ENCODE data around the gene RABGGTA. TPM values are rescaled to one million over a fixed set of nuclear protein-coding genes. Genes with fewer than 3 reads are reported as not detected.
A peak's percentile ranks its signal among the peaks of the same experiment; 100 is the strongest.

RABGGTA gene
- total and polyA plus RNA-seq, 9 of the 15 experiments (the other 6 are each of a cell fraction or from before 2014, with no cell fraction given) = 4.5 to 24.2 (median 15.5) TPM

GRCh38 chr14:24255931-24256711, 15.3 kb downstream of the RABGGTA start (continued):
- TF ChIP-seq KLF13 (tag; IDR thresholded peaks at IDR 0.05; ENCODE audit: borderline replicate concordance, low read depth) = no peak
- TF ChIP-seq HDGF (IDR thresholded peaks at IDR 0.05) = no peak
- no peak for TF ChIP-seq XRCC4 (IDR thresholded peaks at IDR 0.05; ENCODE audit: extremely low read depth, insufficient read depth, insufficient read length)
- TF ChIP-seq, protein P1, sequence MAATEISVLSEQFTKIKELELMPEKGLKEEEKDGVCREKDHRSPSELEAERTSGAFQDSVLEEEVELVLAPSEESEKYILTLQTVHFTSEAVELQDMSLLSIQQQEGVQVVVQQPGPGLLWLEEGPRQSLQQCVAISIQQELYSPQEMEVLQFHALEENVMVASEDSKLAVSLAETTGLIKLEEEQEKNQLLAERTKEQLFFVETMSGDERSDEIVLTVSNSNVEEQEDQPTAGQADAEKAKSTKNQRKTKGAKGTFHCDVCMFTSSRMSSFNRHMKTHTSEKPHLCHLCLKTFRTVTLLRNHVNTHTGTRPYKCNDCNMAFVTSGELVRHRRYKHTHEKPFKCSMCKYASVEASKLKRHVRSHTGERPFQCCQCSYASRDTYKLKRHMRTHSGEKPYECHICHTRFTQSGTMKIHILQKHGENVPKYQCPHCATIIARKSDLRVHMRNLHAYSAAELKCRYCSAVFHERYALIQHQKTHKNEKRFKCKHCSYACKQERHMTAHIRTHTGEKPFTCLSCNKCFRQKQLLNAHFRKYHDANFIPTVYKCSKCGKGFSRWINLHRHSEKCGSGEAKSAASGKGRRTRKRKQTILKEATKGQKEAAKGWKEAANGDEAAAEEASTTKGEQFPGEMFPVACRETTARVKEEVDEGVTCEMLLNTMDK (IDR thresholded peaks at IDR 0.05; ENCODE audit: borderline replicate concordance, insufficient read depth, low read depth, low read length, poor library complexity, severe bottlenecking) = no peak
- no peak for TF ChIP-seq KDM5B (IDR thresholded peaks at IDR 0.05; ENCODE audit: insufficient replicate concordance, low read depth, low read length)
- TF ChIP-seq SLC30A9 (CRISPR knock-in tag; IDR thresholded peaks at IDR 0.05) = no peak
- TF ChIP-seq SMAD3 (CRISPR knock-in tag; conservative IDR thresholded peaks at IDR 0.05) = no peak
- peak; percentile 81 for TF ChIP-seq POLR2AphosphoS5 (IDR thresholded peaks at IDR 0.05; ENCODE audit: control insufficient read depth, insufficient read depth, low read depth, low read length)
- peak; percentile 47; the same call in 1 of the 2 replicates for TF ChIP-seq CREM (IDR thresholded peaks at IDR 0.05; ENCODE audit: low read depth)
- no peak for TF ChIP-seq CHD4 (IDR thresholded peaks at IDR 0.05; ENCODE audit: insufficient read depth, insufficient replicate concordance, low read depth, low read length, poor library complexity, severe bottlenecking)
- TF ChIP-seq HNRNPL (IDR thresholded peaks at IDR 0.05; ENCODE audit: low read depth, low read length) = no peak
- TF ChIP-seq POLR2B (IDR thresholded peaks at IDR 0.05; ENCODE audit: low read depth, partially characterized antibody) = no peak
- TF ChIP-seq ZNF551 (CRISPR knock-in tag; IDR thresholded peaks at IDR 0.05) = no peak
- TF ChIP-seq ASH1L (IDR thresholded peaks at IDR 0.05; ENCODE audit: borderline replicate concordance, low read depth, partially characterized antibody) = no peak
- no peak for TF ChIP-seq ZBTB40 (IDR thresholded peaks at IDR 0.05)
- no peak for TF ChIP-seq ZBTB40 (CRISPR knock-in tag; IDR thresholded peaks at IDR 0.05)
- no peak for TF ChIP-seq ZNF57 (CRISPR knock-in tag; IDR thresholded peaks at IDR 0.05)

All from K562 (cell line).